HCT116 (cell line): ENCODE data around the gene CEP70. TPM values are rescaled to one million over a fixed set of nuclear protein-coding genes. Genes with fewer than 3 reads are reported as not detected.
A peak's percentile ranks its signal among the peaks of the same experiment; 100 is the strongest.

Source experiments
- ATAC-seq: fragments of 200-7000 bp; cut with Tn5 transposase; 2 replicates; pipeline ENCODE4 v1.9.1; 2020; ENCODE audit warnings: mild to moderate bottlenecking, moderate library complexity
- BruUV-seq: library from RNA; stranded (reverse); fragments of 400-500 nt; replicated peaks from 2 replicates; lab custom pipeline; 2021; lab: Mats Ljungman, UMichigan
- CTCF ChIA-PET: fragments of 300-600 bp; sonication (Branson Sonifier 250); formaldehyde crosslinking; loops from one replicate; lab custom pipeline; 2021; ENCODE audit warnings: antibody characterized with exemption; lab: Charles Lee
- POLR2A ChIA-PET: fragments of 300-600, 350-600 bp; sonication (Branson Sonifier 250); formaldehyde crosslinking; loops from one replicate; lab custom pipeline; 2021; ENCODE audit warnings: antibody characterized with exemption; lab: Charles Lee
- RAD21 ChIA-PET, 2 experiments: fragments of 300-600 bp; sonication (Branson Sonifier 250); formaldehyde crosslinking; loops; one replicate each; lab custom pipeline; 2023; ENCODE audit warnings: low total read pairs in 2 of 2; ENCODE audit not compliant: uncharacterized antibody in 2 of 2, unreplicated experiment in 2 of 2, low non-redundant PET in 1 of 2; lab: Charles Lee
- DNase-seq: peaks from one replicate; pipeline ENCODE4 v3.0.0-alpha.2; 2010; ENCODE audit warnings: low read depth, low spot score
- H2AFZ ChIP-seq: fragments of 200-600 bp; shearing (Covaris generic), sonication (generic); 2 replicates; pipeline ENCODE4 v1.6.1; 2017; ENCODE audit warnings: low read depth, mixed run types, mixed read lengths, antibody characterized with exemption, low read length; ENCODE audit not compliant: poor library complexity, severe bottlenecking
- H3K27ac ChIP-seq: 2 replicates; pipeline ENCODE4 v1.5.1; 2012; ENCODE audit warnings: low read depth, low read length
- H3K27me3 ChIP-seq: fragments of 200-600 bp; sonication (generic); 2 replicates; pipeline ENCODE4 v1.6.1; 2016; ENCODE audit warnings: mixed run types, low read length, mixed read lengths; ENCODE audit not compliant: insufficient read depth
- H3K36me3 ChIP-seq, 2 experiments: fragments of 200-500 bp in 1 of 2; fragments of 200-600 bp in 1 of 2; sonication (Bioruptor generic) in 1 of 2; sonication (generic) in 1 of 2; 2 replicates each; pipeline versions ENCODE4 v1.5.1 to v1.6.1; 2014 to 2016; ENCODE audit warnings: low read length in 2 of 2, inconsistent platforms in 1 of 2, mixed read lengths in 1 of 2, mixed run types in 1 of 2; ENCODE audit not compliant: insufficient read depth in 2 of 2, control insufficient read depth in 1 of 2
- H3K4me1 ChIP-seq, 2 experiments: fragments of 200-600 bp in 1 of 2; sonication (generic) in 1 of 2; 2 replicates each; pipeline versions ENCODE4 v1.5.1 to v1.6.1; 2012 to 2017; ENCODE audit warnings: low read length in 2 of 2, inconsistent platforms in 1 of 2, mild to moderate bottlenecking in 1 of 2, mixed read lengths in 1 of 2, mixed run types in 1 of 2, moderate library complexity in 1 of 2; ENCODE audit not compliant: insufficient read depth in 2 of 2, control insufficient read depth in 1 of 2
- H3K4me2 ChIP-seq: fragments of 200-600 bp; sonication (generic); 2 replicates; pipeline ENCODE4 v1.6.1; 2017; ENCODE audit warnings: mixed run types, low read length, mixed read lengths
- H3K4me3 ChIP-seq, 2 experiments: fragments of 200-600 bp in 1 of 2; sonication (generic) in 1 of 2; replicated peaks in 1 of 2; 2 replicates each; pipeline ENCODE4 v1.5.1; 2011 to 2016; ENCODE audit warnings: low read length in 2 of 2, control low read depth in 1 of 2, low read depth in 1 of 2, mild to moderate bottlenecking in 1 of 2, mixed read lengths in 1 of 2, mixed run types in 1 of 2
- H3K79me2 ChIP-seq: fragments of 200-600 bp; sonication (generic); 2 replicates; pipeline ENCODE4 v1.6.1; 2017; ENCODE audit warnings: mild to moderate bottlenecking, mixed run types, low read length, moderate library complexity, mixed read lengths; ENCODE audit not compliant: insufficient read depth
- H3K9ac ChIP-seq: fragments of 200-600 bp; sonication (generic); 2 replicates; pipeline ENCODE4 v1.6.1; 2016; ENCODE audit warnings: low read length, mixed read lengths
- H3K9me2 ChIP-seq: fragments of 200-600 bp; sonication (generic), shearing (Covaris generic); 2 replicates; pipeline ENCODE4 v1.6.1; 2017; ENCODE audit warnings: mixed run types, mild to moderate bottlenecking, moderate library complexity; ENCODE audit not compliant: insufficient read depth
- H3K9me3 ChIP-seq, 2 experiments: fragments of 200-500 bp in 1 of 2; fragments of 200-600 bp in 1 of 2; sonication (Bioruptor generic) in 1 of 2; sonication (generic) in 1 of 2; 2 replicates each; pipeline ENCODE4 v1.6.1; 2014 to 2017; ENCODE audit warnings: low read length in 2 of 2, mixed read lengths in 2 of 2, inconsistent platforms in 1 of 2, low read depth in 1 of 2, mild to moderate bottlenecking in 1 of 2, mixed run types in 1 of 2, moderate library complexity in 1 of 2; ENCODE audit not compliant: control insufficient read depth in 1 of 2, insufficient read depth in 1 of 2
- H4K20me1 ChIP-seq: fragments of 200-600 bp; sonication (generic), shearing (Covaris generic); 2 replicates; pipeline ENCODE4 v1.6.1; 2017; ENCODE audit warnings: mixed run types, mild to moderate bottlenecking, moderate library complexity; ENCODE audit not compliant: insufficient read depth
- CBX3 ChIP-seq: IDR thresholded peaks from 2 replicates; pipeline ENCODE4 v1.6.1; 2012; ENCODE audit warnings: low read depth
- EZH2phosphoT487 ChIP-seq: fragments of 200-600 bp; IDR thresholded peaks from 2 replicates; pipeline ENCODE4 v1.6.1; 2018; ENCODE audit warnings: antibody characterized with exemption, borderline replicate concordance
- FOSL1 ChIP-seq: IDR thresholded peaks from 2 replicates; pipeline ENCODE4 v1.6.1; 2012; ENCODE audit warnings: low read depth
- POLR2A ChIP-seq: IDR thresholded peaks from 2 replicates; pipeline ENCODE4 v1.7.0; 2011; ENCODE audit warnings: borderline replicate concordance; ENCODE audit not compliant: insufficient read depth, insufficient read length; ENCODE audit errors: extremely low read depth
- RAD21 ChIP-seq: IDR thresholded peaks from 2 replicates; pipeline ENCODE4 v1.6.1; 2012; ENCODE audit warnings: low read depth, mild to moderate bottlenecking
- SIN3A ChIP-seq: IDR thresholded peaks from 2 replicates; pipeline ENCODE4 v1.6.1; 2012; ENCODE audit warnings: low read depth
- SP1 ChIP-seq: IDR thresholded peaks from 2 replicates; pipeline ENCODE4 v1.6.1; 2012; ENCODE audit warnings: low read depth
- SRF ChIP-seq: IDR thresholded peaks from 2 replicates; pipeline ENCODE4 v1.6.1; 2012; ENCODE audit warnings: low read depth
- TCF7L2 ChIP-seq: IDR thresholded peaks from 2 replicates; pipeline ENCODE4 v1.7.0; 2011; ENCODE audit warnings: borderline replicate concordance, inconsistent platforms; ENCODE audit not compliant: insufficient read depth, insufficient read length; ENCODE audit errors: extremely low read depth
- YY1 ChIP-seq: IDR thresholded peaks from 2 replicates; pipeline ENCODE4 v1.6.1; 2011; ENCODE audit warnings: low read length, low read depth, moderate library complexity, mild to moderate bottlenecking; ENCODE audit not compliant: insufficient replicate concordance; ENCODE audit errors: extremely low read depth
- ZFX ChIP-seq: fragments of 450-650 bp; IDR thresholded peaks from 2 replicates; pipeline ENCODE4 v1.6.1; 2017
- ZNF274 ChIP-seq: fragments of 200-500 bp; sonication (Bioruptor generic); IDR thresholded peaks from 2 replicates; pipeline ENCODE4 v1.6.1; 2014; ENCODE audit warnings: mild to moderate bottlenecking, low read depth, low read length, inconsistent platforms
- intact Hi-C: fragments of 100-400 bp; cut with micrococcal nuclease; formaldehyde crosslinking; loops from 2 replicates; pipeline ENCODE4 v1.10.0; 2022
- total RNA-seq: library from RNA; stranded (reverse); gene quantifications from one replicate; pipeline ENCODE4 v1.2.1, GENCODE V29; 2021; ENCODE audit not compliant: unreplicated experiment
- TF ChIP-seq, protein P1 (sequence below): IDR thresholded peaks from 2 replicates; pipeline ENCODE4 v1.6.1; 2011; ENCODE audit warnings: mild to moderate bottlenecking, low read length, moderate library complexity; ENCODE audit not compliant: insufficient replicate concordance; ENCODE audit errors: extremely low read depth
- TF ChIP-seq, protein P2 (sequence below), 3 experiments: fragments of 200-600 bp in 1 of 3; sonication (generic) in 1 of 3; IDR thresholded peaks in 2 of 3; conservative IDR thresholded peaks in 1 of 3; 2 replicates each; pipeline ENCODE4 v1.5.1; 2012 to 2017; ENCODE audit warnings: low read depth in 2 of 3, low read length in 2 of 3, antibody characterized with exemption in 1 of 3, borderline replicate concordance in 1 of 3, control low read depth in 1 of 3, mild to moderate bottlenecking in 1 of 3, mixed read lengths in 1 of 3, mixed run types in 1 of 3, moderate library complexity in 1 of 3; ENCODE audit not compliant: insufficient read depth in 1 of 3
- TF ChIP-seq, protein P3 (sequence below): IDR thresholded peaks from 2 replicates; pipeline ENCODE4 v1.6.1; 2012

Gene CEP70
- total RNA-seq, 1 experiment from 2014 or later = 38.7 TPM

DNA sequence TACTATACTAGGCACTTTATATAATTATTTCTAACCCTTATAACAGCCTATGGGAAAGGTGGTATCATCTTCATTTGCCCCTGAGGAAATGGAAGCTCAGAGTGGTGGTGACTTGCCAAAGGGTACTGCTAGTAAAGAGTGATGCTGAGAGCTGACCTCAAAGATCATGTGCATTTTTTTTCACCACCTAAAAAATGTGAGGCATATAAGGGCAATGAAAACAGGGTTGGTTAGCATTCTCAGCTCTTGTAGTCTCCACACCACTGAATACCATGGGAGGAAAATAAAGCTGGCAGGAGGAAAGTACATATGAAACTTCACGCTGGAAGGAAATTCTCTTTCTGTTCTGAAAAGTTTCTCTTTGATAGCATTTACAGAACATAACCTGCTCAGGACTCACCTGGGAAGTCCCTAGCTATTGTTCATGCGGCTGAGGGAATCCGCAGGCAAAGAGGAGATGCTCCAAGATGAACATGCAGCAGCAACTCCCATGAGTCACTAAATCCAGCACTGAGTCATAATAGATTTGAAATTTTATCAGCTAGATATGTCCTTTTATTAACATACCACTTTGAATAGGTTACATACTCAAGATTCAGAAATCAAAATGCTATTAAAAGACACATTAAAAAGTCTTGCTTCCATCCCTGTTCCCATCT is 31.8 kb upstream of the CEP70 start:
- BruUV-seq = no TSS peak
- H3K79me2 ChIP-seq = no peaks in the 10 kb centered on the region
- POLR2A ChIA-PET = interaction anchor here (1.1 kb wide), 1 partner anchor 32 kb away, joined by 3 read pairs; the partner anchor contains the start of gene CEP70
- intact Hi-C loops = no loop called here
- H2AFZ ChIP-seq = no peak overlapping the region
- H3K36me3 ChIP-seq = no peaks in the 10 kb centered on the region
- H3K4me1 ChIP-seq = peaks cover 0 to 8% of the 10 kb centered on the region in 2 experiments; a peak in 1 of 4 replicates
- CTCF ChIA-PET = interaction anchor here (0.8 to 1.8 kb wide), 4 partner anchors 31 to 310 kb away, joined by 3 to 6 read pairs (median 3); partner anchors contain the start of gene CEP70
- no peaks in the 10 kb centered on the region for H3K9me3 ChIP-seq
- H3K27me3 ChIP-seq = no peaks in the 10 kb centered on the region
- H3K9me2 ChIP-seq = no peaks in the 10 kb centered on the region
- DNase-seq (no peak), ATAC-seq (no peak)
- no peak overlapping the region for H3K4me3 ChIP-seq
- no peak overlapping the region for H3K27ac ChIP-seq
- H3K9ac ChIP-seq = no peak overlapping the region
- TF ChIP-seq RAD21 (no peak), SRF (no peak), FOSL1 (peak; percentile 55; the same call in 1 of the 2 replicates)
- no peak overlapping the region for H3K4me2 ChIP-seq
- no peaks in the 10 kb centered on the region for H4K20me1 ChIP-seq
- RAD21 ChIA-PET = no interaction called here

DNA sequence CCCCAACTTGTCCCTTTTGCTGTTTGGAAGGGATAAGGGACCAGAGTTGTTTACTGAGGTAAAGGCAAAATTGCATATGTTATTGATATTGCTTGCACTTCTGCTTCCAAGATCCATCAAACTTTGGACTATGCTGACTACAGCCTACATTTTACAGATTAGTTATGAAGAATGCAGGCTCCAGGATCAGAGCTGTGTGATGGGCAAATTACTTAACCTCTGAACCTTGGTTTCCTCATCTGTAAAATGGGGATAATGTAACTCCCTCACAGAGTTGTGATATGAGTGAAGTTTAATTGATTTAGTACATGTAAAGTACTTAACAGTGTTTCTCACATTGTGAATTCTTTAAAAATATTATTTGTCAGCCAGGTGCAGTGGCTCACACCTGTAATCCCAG is 30.5 kb upstream of the CEP70 start:
- Histone ChIP-seq H3K9me2 (no peaks in the 10 kb centered on the region), H3K9me3 (no peaks in the 10 kb centered on the region), H3K4me1 (peaks cover 0 to 8% of the 10 kb centered on the region in 2 experiments; a peak in 1 of 4 replicates), H3K27ac (no peak overlapping the region), H3K9ac (no peak overlapping the region), H4K20me1 (no peaks in the 10 kb centered on the region), H3K4me2 (no peak overlapping the region), H3K27me3 (no peaks in the 10 kb centered on the region), H3K36me3 (no peaks in the 10 kb centered on the region), H2AFZ (no peak overlapping the region), H3K4me3 (no peak overlapping the region), H3K79me2 (no peaks in the 10 kb centered on the region; the same call in 1 of the 2 replicates)
- ATAC-seq (no peak), DNase-seq (no peak)
- intact Hi-C loops = no loop called here
- ChIA-PET CTCF (no interaction called here), RAD21 (no interaction called here), POLR2A (no interaction called here)
- BruUV-seq = no TSS peak
- TF ChIP-seq, protein P1, sequence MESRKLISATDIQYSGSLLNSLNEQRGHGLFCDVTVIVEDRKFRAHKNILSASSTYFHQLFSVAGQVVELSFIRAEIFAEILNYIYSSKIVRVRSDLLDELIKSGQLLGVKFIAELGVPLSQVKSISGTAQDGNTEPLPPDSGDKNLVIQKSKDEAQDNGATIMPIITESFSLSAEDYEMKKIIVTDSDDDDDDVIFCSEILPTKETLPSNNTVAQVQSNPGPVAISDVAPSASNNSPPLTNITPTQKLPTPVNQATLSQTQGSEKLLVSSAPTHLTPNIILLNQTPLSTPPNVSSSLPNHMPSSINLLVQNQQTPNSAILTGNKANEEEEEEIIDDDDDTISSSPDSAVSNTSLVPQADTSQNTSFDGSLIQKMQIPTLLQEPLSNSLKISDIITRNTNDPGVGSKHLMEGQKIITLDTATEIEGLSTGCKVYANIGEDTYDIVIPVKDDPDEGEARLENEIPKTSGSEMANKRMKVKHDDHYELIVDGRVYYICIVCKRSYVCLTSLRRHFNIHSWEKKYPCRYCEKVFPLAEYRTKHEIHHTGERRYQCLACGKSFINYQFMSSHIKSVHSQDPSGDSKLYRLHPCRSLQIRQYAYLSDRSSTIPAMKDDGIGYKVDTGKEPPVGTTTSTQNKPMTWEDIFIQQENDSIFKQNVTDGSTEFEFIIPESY = no peak
- TF ChIP-seq, protein P2, sequence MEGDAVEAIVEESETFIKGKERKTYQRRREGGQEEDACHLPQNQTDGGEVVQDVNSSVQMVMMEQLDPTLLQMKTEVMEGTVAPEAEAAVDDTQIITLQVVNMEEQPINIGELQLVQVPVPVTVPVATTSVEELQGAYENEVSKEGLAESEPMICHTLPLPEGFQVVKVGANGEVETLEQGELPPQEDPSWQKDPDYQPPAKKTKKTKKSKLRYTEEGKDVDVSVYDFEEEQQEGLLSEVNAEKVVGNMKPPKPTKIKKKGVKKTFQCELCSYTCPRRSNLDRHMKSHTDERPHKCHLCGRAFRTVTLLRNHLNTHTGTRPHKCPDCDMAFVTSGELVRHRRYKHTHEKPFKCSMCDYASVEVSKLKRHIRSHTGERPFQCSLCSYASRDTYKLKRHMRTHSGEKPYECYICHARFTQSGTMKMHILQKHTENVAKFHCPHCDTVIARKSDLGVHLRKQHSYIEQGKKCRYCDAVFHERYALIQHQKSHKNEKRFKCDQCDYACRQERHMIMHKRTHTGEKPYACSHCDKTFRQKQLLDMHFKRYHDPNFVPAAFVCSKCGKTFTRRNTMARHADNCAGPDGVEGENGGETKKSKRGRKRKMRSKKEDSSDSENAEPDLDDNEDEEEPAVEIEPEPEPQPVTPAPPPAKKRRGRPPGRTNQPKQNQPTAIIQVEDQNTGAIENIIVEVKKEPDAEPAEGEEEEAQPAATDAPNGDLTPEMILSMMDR (IDR thresholded peaks at IDR 0.05 in 2 of 3, conservative IDR thresholded peaks at IDR 0.05 in 1 of 3; ENCODE audit: borderline replicate concordance in 1 of 3, insufficient read depth in 1 of 3, low read depth in 2 of 3, low read length in 2 of 3) = no peak
- no peak for TF ChIP-seq POLR2A
- no peak for TF ChIP-seq SP1
- TF ChIP-seq, protein P3, sequence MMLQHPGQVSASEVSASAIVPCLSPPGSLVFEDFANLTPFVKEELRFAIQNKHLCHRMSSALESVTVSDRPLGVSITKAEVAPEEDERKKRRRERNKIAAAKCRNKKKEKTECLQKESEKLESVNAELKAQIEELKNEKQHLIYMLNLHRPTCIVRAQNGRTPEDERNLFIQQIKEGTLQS = no peak
- TF ChIP-seq CBX3 = no peak
- TF ChIP-seq ZNF274 = no peak
- no peak for TF ChIP-seq ZFX
- no peak for TF ChIP-seq TCF7L2
- no peak for TF ChIP-seq EZH2phosphoT487
- no peak for TF ChIP-seq YY1
- no peak for TF ChIP-seq SIN3A
